Hypothalamus (tissue), 51 donors: ENCODE results near the gene CNGA4.
A peak's percentile ranks its signal among the peaks of the same experiment; 100 is the strongest.
"Not testable (repeated sequence)": the region's sequence is repeated elsewhere in the genome, so short reads cannot be mapped to it uniquely, and the experiment has no call there.

Experiments
- DNase-seq, 51 donors: peaks; one replicate each; lab custom pipeline; 2025; lab: John Stamatoyannopoulos, UW

Gene CNGA4

GRCh38 chr11:6258141-6258540 lies 19.3 kb downstream of the CNGA4 start:
- DNase-seq = no peak

- DNase-seq = peak in 5 of 51 donors; percentile 15 to 50 (median 36)
Observed at GRCh38 chr11:6258571-6259081, 19.7 kb downstream of the CNGA4 start.

- peak in 2 of 51 donors; percentile 18 to 28 for DNase-seq
Observed at GRCh38 chr11:6260207-6260726, 21.4 kb downstream of the CNGA4 start.

- DNase-seq = no peak
Observed at GRCh38 chr11:6263662-6264061, 24.8 kb downstream of the CNGA4 start.

GRCh38 chr11:6268820-6269219 lies 29.9 kb downstream of the CNGA4 start:
- no peak for DNase-seq

GRCh38 chr11:6269994-6270393 lies 31.1 kb downstream of the CNGA4 start:
- DNase-seq = no peak

- no peak for DNase-seq
Observed at GRCh38 chr11:6270584-6271246, 31.8 kb downstream of the CNGA4 start.

GRCh38 chr11:6271598-6271997 lies 32.7 kb downstream of the CNGA4 start:
- no peak for DNase-seq

GRCh38 chr11:6273188-6273587 lies 34.3 kb downstream of the CNGA4 start:
- peak in 1 of 51 donors; percentile 32 for DNase-seq

- not testable (repeated sequence) for DNase-seq
Observed at GRCh38 chr11:6280809-6281208, 41.9 kb downstream of the CNGA4 start.

GRCh38 chr11:6283453-6284023 lies 44.6 kb downstream of the CNGA4 start:
- DNase-seq = no peak

- no peak for DNase-seq
Observed at GRCh38 chr11:6284250-6284649, 45.4 kb downstream of the CNGA4 start.

GRCh38 chr11:6285019-6285418 lies 46.1 kb downstream of the CNGA4 start:
- DNase-seq = no peak
